Amniotic epithelial cell (primary cell): ENCODE data around the gene SLC39A12.
A peak's percentile ranks its signal among the peaks of the same experiment; 100 is the strongest.

Experiments
- DNase-seq: peaks from one replicate; pipeline ENCODE4 v3.0.0-alpha.2; 2010; ENCODE audit warnings: low read depth

SLC39A12 gene

GRCh38 chr10:18059826-18060559 is 108.3 kb downstream of the SLC39A12 start:
- peak; percentile 99 for DNase-seq

- DNase-seq, result no peak
Measured at GRCh38 chr10:18066947-18067346, 115.2 kb downstream of the SLC39A12 start.

- no peak for DNase-seq
Measured at GRCh38 chr10:18068401-18068800, 116.7 kb downstream of the SLC39A12 start.

- peak; percentile 56 for DNase-seq
Measured at GRCh38 chr10:18071591-18071990, 119.9 kb downstream of the SLC39A12 start.

GRCh38 chr10:18073314-18073713 is 121.6 kb downstream of the SLC39A12 start:
- no peak for DNase-seq

GRCh38 chr10:18075881-18076280 is 124.2 kb downstream of the SLC39A12 start:
- DNase-seq, result no peak

GRCh38 chr10:18079665-18080295 is 128.1 kb downstream of the SLC39A12 start:
- no peak for DNase-seq

- DNase-seq, result peak; percentile 52
Measured at GRCh38 chr10:18082381-18082780, 130.7 kb downstream of the SLC39A12 start.

GRCh38 chr10:18085855-18086254 is 134.1 kb downstream of the SLC39A12 start:
- no peak for DNase-seq

GRCh38 chr10:18086746-18087145 is 135.0 kb downstream of the SLC39A12 start:
- DNase-seq, result no peak

- no peak for DNase-seq
Measured at GRCh38 chr10:18087355-18087754, 135.6 kb downstream of the SLC39A12 start.
